ENCODE measurements around the gene ABI1. TPM values are rescaled to one million over a fixed set of nuclear protein-coding genes. Genes with fewer than 3 reads are reported as not detected.
"Not testable (repeated sequence)": the region's sequence is repeated elsewhere in the genome, so short reads cannot be mapped to it uniquely, and the experiment has no call there.

ABI1 gene
- total and polyA plus RNA-seq, 2 of the 13 experiments (the other 11 are each of a cell fraction or from before 2014, with no cell fraction given): 20.9 to 22.9 TPM

- TF ChIP-seq HINFP (CRISPR knock-in tag; IDR thresholded peaks at IDR 0.05; ENCODE audit: low read depth) (no peak), ZNF615 (CRISPR knock-in tag; IDR thresholded peaks at IDR 0.05; ENCODE audit: borderline replicate concordance) (no peak), RBFOX2 (IDR thresholded peaks at IDR 0.05; ENCODE audit: low read depth, low read length) (no peak)
Observed at GRCh38 chr10:26792758-26793495, 67.8 kb downstream of the ABI1 start (continued).

GRCh38 chr10:26790221-26790995 is 70.3 kb downstream of the ABI1 start:
- no peak for TF ChIP-seq ZSCAN9 (CRISPR knock-in tag; IDR thresholded peaks at IDR 0.05; ENCODE audit: borderline replicate concordance)
- intact Hi-C loops (cut with micrococcal nuclease; ENCODE audit: unreplicated experiment) (no loop called here), in situ Hi-C loops (cut with HindIII; ENCODE audit: extremely low pct_ligation_motif_present, low pct_unique_long_range_greater_than_20kb) (no loop called here)
- Histone ChIP-seq H3K27me3 (ENCODE audit: control insufficient read depth in 1 of 2, insufficient read depth in 2 of 2, low read length in 2 of 2) (no peaks in the 10 kb centered on the region), H3K9me3 (ENCODE audit: low read length) (peaks cover 2% of the 10 kb centered on the region; the same call in 1 of the 2 replicates), H3K4me1 (ENCODE audit: insufficient read depth, low read length) (0 out of 2 replicates have a peak, but pooled peaks cover 7% of the 10 kb centered on the region), H2AFZ (ENCODE audit: low read length) (no peak overlapping the region), H4K20me1 (ENCODE audit: insufficient read depth, low read length) (peaks cover 3% of the 10 kb centered on the region; the same call in 1 of the 2 replicates), H3K4me2 (ENCODE audit: low read depth, low read length) (no peak overlapping the region), H3K79me2 (ENCODE audit: insufficient read depth, low read length) (peaks cover 21% of the 10 kb centered on the region), H3K36me3 (replicated peaks in 1 of 2; ENCODE audit: control insufficient read depth in 1 of 2, insufficient read depth in 2 of 2, low read length in 2 of 2) (no peaks in the 10 kb centered on the region), H3K27ac (ENCODE audit: extremely low read length, insufficient read depth, low read length) (no peak overlapping the region), H3K9ac (ENCODE audit: insufficient read depth, low read depth, low read length) (no peak overlapping the region), H3K4me3 (replicated peaks in 1 of 3; ENCODE audit: insufficient read depth in 1 of 3, low read depth in 2 of 3, low read length in 3 of 3) (no peak overlapping the region)
- ChIA-PET POLR2A (no interaction called here), CTCF (ENCODE audit: low intra/inter-chr PET ratio, low total read pairs) (no interaction called here)
- ATAC-seq (no peak), DNase-seq (ENCODE audit: low spot score) (no peak), FAIRE-seq (no peak)
- BruUV-seq (replicated peaks): no TSS peak
- WGBS (ENCODE audit: low lambda C conversion rate): over 99% methylated on average over 4 of the region's 4 CpGs

GRCh38 chr10:26789779-26790178 is 71.0 kb downstream of the ABI1 start:
- BruUV-seq (replicated peaks); ATAC-seq; H3K4me1 ChIP-seq (ENCODE audit: insufficient read depth, low read length); H2AFZ ChIP-seq (ENCODE audit: low read length); CTCF ChIA-PET (ENCODE audit: low intra/inter-chr PET ratio, low total read pairs); in situ Hi-C loops (cut with HindIII; ENCODE audit: extremely low pct_ligation_motif_present, low pct_unique_long_range_greater_than_20kb); H3K9me3 ChIP-seq (ENCODE audit: low read length); POLR2A ChIA-PET; intact Hi-C loops (cut with micrococcal nuclease; ENCODE audit: unreplicated experiment); H3K27ac ChIP-seq (ENCODE audit: extremely low read length, insufficient read depth, low read length); H3K4me3 ChIP-seq (replicated peaks in 1 of 3; ENCODE audit: insufficient read depth in 1 of 3, low read depth in 2 of 3, low read length in 3 of 3); H4K20me1 ChIP-seq (ENCODE audit: insufficient read depth, low read length); H3K4me2 ChIP-seq (ENCODE audit: low read depth, low read length); H3K27me3 ChIP-seq (ENCODE audit: control insufficient read depth in 1 of 2, insufficient read depth in 2 of 2, low read length in 2 of 2); H3K36me3 ChIP-seq (replicated peaks in 1 of 2; ENCODE audit: control insufficient read depth in 1 of 2, insufficient read depth in 2 of 2, low read length in 2 of 2); DNase-seq (ENCODE audit: low spot score); FAIRE-seq; H3K9ac ChIP-seq (ENCODE audit: insufficient read depth, low read depth, low read length): not testable (repeated sequence)
- 98% methylated on average over 2 of the region's 2 CpGs for WGBS (ENCODE audit: low lambda C conversion rate)
- H3K79me2 ChIP-seq (ENCODE audit: insufficient read depth, low read length): peaks cover 17% of the 10 kb centered on the region
